Tibial nerve (tissue), 4 donors: ENCODE measurements around the gene PRKCH. TPM values are rescaled to one million over a fixed set of nuclear protein-coding genes. Genes with fewer than 3 reads are reported as not detected.
"Not testable (repeated sequence)": the region's sequence is repeated elsewhere in the genome, so short reads cannot be mapped to it uniquely, and the experiment has no call there.

ENCODE experiments used
- DNase-seq, 2 donors: peaks; one replicate each; pipeline ENCODE4 v3.0.0-alpha.2; 2019; ENCODE audit warnings: low spot score in 2 of 2
- H3K27ac ChIP-seq, 4 donors: fragments of 200-600 bp; sonication (generic) in 3 of 4; one replicate each; pipeline ENCODE4 v1.5.1; 2017 to 2019; ENCODE audit warnings: mild to moderate bottlenecking in 1 of 4
- H3K27me3 ChIP-seq, 2 donors: fragments of 200-600 bp; sonication (generic) in 1 of 2; one replicate each; pipeline versions ENCODE4 v1.5.1 to v1.6.0; 2017 to 2019
- H3K36me3 ChIP-seq, 3 donors: fragments of 200-600 bp; sonication (generic); one replicate each; pipeline ENCODE4 v1.5.1; 2018 to 2019
- H3K4me1 ChIP-seq, 4 donors: fragments of 200-600 bp; sonication (generic) in 3 of 4; one replicate each; pipeline ENCODE4 v1.5.1; 2017 to 2019
- H3K4me3 ChIP-seq, 4 donors: fragments of 200-600 bp; sonication (generic) in 3 of 4; one replicate each; pipeline ENCODE4 v1.5.1; 2017 to 2019; ENCODE audit warnings: mild to moderate bottlenecking in 1 of 4, moderate library complexity in 1 of 4
- H3K9me3 ChIP-seq, 4 donors: fragments of 200-600 bp; sonication (generic) in 3 of 4; one replicate each; pipeline ENCODE4 v1.5.1; 2017 to 2019
- CTCF ChIP-seq, 5 experiments: fragments of 200-600 bp in 3 of 5; fragments of 450-650 bp in 2 of 5; sonication (generic) in 3 of 5; IDR thresholded peaks; one replicate each; pipeline ENCODE4 v1.5.1; 2016 to 2019; ENCODE audit warnings: antibody characterized with exemption in 5 of 5, mild to moderate bottlenecking in 3 of 5, moderate library complexity in 2 of 5
- EP300 ChIP-seq, 2 donors: sonication (generic); formaldehyde crosslinking; IDR thresholded peaks; one replicate each; pipeline ENCODE4 v1.6.1; 2017; ENCODE audit warnings: antibody characterized with exemption in 2 of 2, mild to moderate bottlenecking in 1 of 2
- POLR2A ChIP-seq, 2 donors: fragments of 450-650 bp; IDR thresholded peaks; one replicate each; pipeline ENCODE4 v1.6.1; 2017; ENCODE audit warnings: antibody characterized with exemption in 2 of 2, mild to moderate bottlenecking in 2 of 2, moderate library complexity in 2 of 2
- WGBS, 2 donors: methylation state at CpG; one replicate each; pipeline ENCODE4 v1.1.5; 2018; 5-methylcytosine and 5-hydroxymethylcytosine counted together
- total RNA-seq, 4 donors: library from RNA; depleted of rRNA; stranded (reverse); fragments of >200 nt; gene quantifications; one replicate each; pipeline ENCODE4 v1.1.0, GENCODE V29; 2016

PRKCH gene
- total RNA-seq, 4 donors from 2014 or later, result 26.4 to 33.9 (median 29.2) TPM

- Histone ChIP-seq H3K27me3 (peaks cover 0 to 20% of the 10 kb centered on the region in 2 donors), H3K4me1 (peaks cover 0 to 23% (median 3%) of the 10 kb centered on the region in 4 donors), H3K4me3 (no peak overlapping the region), H3K27ac (no peak overlapping the region), H3K36me3 (no peaks in the 10 kb centered on the region), H3K9me3 (no peaks in the 10 kb centered on the region)
- 75 to 80% methylated on average over 3 of the region's 3 CpGs for WGBS, 2 donors
- no peak for DNase-seq
- TF ChIP-seq EP300 (IDR thresholded peaks at IDR 0.05), result no peak
- no peak for TF ChIP-seq CTCF (IDR thresholded peaks at IDR 0.05)
- TF ChIP-seq POLR2A (IDR thresholded peaks at IDR 0.05), result no peak
These were observed 2.3 kb upstream of the PRKCH start for GRCh38 chr14:61319086-61319485.

- WGBS, 2 donors, result 65 to 70% methylated on average over 6 of the region's 6 CpGs
- TF ChIP-seq POLR2A (IDR thresholded peaks at IDR 0.05), result no peak
- no peak for TF ChIP-seq EP300 (IDR thresholded peaks at IDR 0.05)
- no peak for TF ChIP-seq CTCF (IDR thresholded peaks at IDR 0.05)
- peaks cover 0 to 20% of the 10 kb centered on the region in 2 donors for H3K27me3 ChIP-seq
- DNase-seq, result no peak
- H3K4me3 ChIP-seq, result no peak overlapping the region
- no peaks in the 10 kb centered on the region for H3K9me3 ChIP-seq
- H3K27ac ChIP-seq, result no peak overlapping the region
- no peaks in the 10 kb centered on the region for H3K36me3 ChIP-seq
- H3K4me1 ChIP-seq, result peaks cover 0 to 23% (median 3%) of the 10 kb centered on the region in 4 donors
These were observed 1.7 kb upstream of the PRKCH start for GRCh38 chr14:61319706-61320105.

- H3K36me3 ChIP-seq, H3K9me3 ChIP-seq, DNase-seq, H3K4me3 ChIP-seq, H3K27ac ChIP-seq: not testable (repeated sequence)
- WGBS, 2 donors, result 89 to 90% methylated on average over 16 of the region's 16 CpGs
- Histone ChIP-seq H3K27me3 (peaks cover 0 to 20% of the 10 kb centered on the region in 2 donors), H3K4me1 (peaks cover 0 to 23% (median 3%) of the 10 kb centered on the region in 4 donors)
These were observed 1.2 kb upstream of the PRKCH start for GRCh38 chr14:61320170-61320569.

- WGBS, 2 donors, result 33 to 37% methylated on average over 19 to 21 of the region's 29 CpGs
- Histone ChIP-seq H3K36me3 (no peaks in the 10 kb centered on the region), H3K27ac (peak overlapping the region in 3 of 4 donors; percentile 60 to 85 (median 77)), H3K9me3 (peaks cover 0 to 3% (median 0%) of the 10 kb centered on the region in 4 donors), H3K4me1 (peaks cover 0 to 23% (median 3%) of the 10 kb centered on the region in 4 donors), H3K4me3 (peak overlapping the region; percentile 49 to 65 (median 60)), H3K27me3 (peaks cover 0 to 20% of the 10 kb centered on the region in 2 donors)
- DNase-seq, result no peak
- TF ChIP-seq EP300 (IDR thresholded peaks at IDR 0.05), result peak in 1 of 2 donors; percentile 38
- TF ChIP-seq POLR2A (IDR thresholded peaks at IDR 0.05), result no peak
These were observed 484 bp upstream of the PRKCH start for GRCh38 chr14:61320806-61321384.

- Histone ChIP-seq H3K27me3 (peaks cover 0 to 20% of the 10 kb centered on the region in 2 donors), H3K36me3 (no peaks in the 10 kb centered on the region), H3K4me1 (peaks cover 0 to 27% (median 3%) of the 10 kb centered on the region in 4 donors), H3K9me3 (peaks cover 0 to 6% (median 0%) of the 10 kb centered on the region in 4 donors), H3K27ac (peak overlapping the region; percentile 60 to 85 (median 72)), H3K4me3 (peak overlapping the region; percentile 49 to 65 (median 60))
- no peak for TF ChIP-seq POLR2A (IDR thresholded peaks at IDR 0.05)
- peak in 1 of 2 donors; percentile 29 for TF ChIP-seq EP300 (IDR thresholded peaks at IDR 0.05)
- DNase-seq, result no peak
- WGBS, 2 donors, result 6 to 9% methylated on average over 40 to 53 of the region's 63 CpGs
These were observed 826 bp downstream of the PRKCH start for GRCh38 chr14:61322011-61322798.

GRCh38 chr14:61322799-61323290, 1.5 kb downstream of the PRKCH start:
- 24 to 28% methylated on average over 13 of the region's 13 CpGs for WGBS, 2 donors
- peaks cover 0 to 32% (median 3%) of the 10 kb centered on the region in 4 donors for H3K4me1 ChIP-seq
- H3K27me3 ChIP-seq, result peaks cover 0 to 20% of the 10 kb centered on the region in 2 donors
- peak overlapping the region in 3 of 4 donors; percentile 4 to 85 (median 77) for H3K27ac ChIP-seq
- peaks cover 0 to 6% (median 0%) of the 10 kb centered on the region in 4 donors for H3K9me3 ChIP-seq
- TF ChIP-seq EP300 (IDR thresholded peaks at IDR 0.05), result no peak
- no peak for TF ChIP-seq CTCF (IDR thresholded peaks at IDR 0.05)
- TF ChIP-seq POLR2A (IDR thresholded peaks at IDR 0.05), result no peak
- H3K4me3 ChIP-seq, result peak overlapping the region in 3 of 4 donors; percentile 49 to 65 (median 62)
- no peaks in the 10 kb centered on the region for H3K36me3 ChIP-seq
- no peak for DNase-seq
